Activated T-helper 9 cell treated with anti-CD3 and anti-CD28 coated beads, Interleukin-2, amount 50 U/mL, for 16 hours (primary cell): ENCODE results near the gene TMEM176A.

Source experiments
- DNase-seq: peaks from one replicate; pipeline ENCODE4 v3.0.0-alpha.2; 2020; ENCODE audit warnings: low read depth

TMEM176A gene

GRCh38 chr7:150849204-150849775, 48.7 kb downstream of the TMEM176A start:
- no peak for DNase-seq

DNA sequence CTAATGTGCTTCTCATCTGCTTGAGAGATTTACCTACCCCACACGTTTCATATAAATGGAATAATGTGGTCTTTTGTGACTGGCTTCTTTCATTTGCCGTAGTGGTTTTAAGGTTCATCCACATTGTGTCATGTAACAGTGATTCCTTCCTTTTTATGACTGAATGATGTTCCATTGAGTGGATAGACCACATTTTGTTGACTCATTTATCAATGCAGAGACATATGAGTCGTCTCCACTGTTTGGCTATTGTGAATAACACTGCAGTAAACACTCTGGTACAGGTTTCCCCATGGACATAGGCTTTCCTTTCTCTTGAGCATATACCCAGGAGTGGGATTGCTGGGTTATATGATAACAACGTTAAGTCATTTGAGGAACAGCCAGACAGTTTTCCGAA, 49.7 kb downstream of the TMEM176A start:
- no peak for DNase-seq

DNA sequence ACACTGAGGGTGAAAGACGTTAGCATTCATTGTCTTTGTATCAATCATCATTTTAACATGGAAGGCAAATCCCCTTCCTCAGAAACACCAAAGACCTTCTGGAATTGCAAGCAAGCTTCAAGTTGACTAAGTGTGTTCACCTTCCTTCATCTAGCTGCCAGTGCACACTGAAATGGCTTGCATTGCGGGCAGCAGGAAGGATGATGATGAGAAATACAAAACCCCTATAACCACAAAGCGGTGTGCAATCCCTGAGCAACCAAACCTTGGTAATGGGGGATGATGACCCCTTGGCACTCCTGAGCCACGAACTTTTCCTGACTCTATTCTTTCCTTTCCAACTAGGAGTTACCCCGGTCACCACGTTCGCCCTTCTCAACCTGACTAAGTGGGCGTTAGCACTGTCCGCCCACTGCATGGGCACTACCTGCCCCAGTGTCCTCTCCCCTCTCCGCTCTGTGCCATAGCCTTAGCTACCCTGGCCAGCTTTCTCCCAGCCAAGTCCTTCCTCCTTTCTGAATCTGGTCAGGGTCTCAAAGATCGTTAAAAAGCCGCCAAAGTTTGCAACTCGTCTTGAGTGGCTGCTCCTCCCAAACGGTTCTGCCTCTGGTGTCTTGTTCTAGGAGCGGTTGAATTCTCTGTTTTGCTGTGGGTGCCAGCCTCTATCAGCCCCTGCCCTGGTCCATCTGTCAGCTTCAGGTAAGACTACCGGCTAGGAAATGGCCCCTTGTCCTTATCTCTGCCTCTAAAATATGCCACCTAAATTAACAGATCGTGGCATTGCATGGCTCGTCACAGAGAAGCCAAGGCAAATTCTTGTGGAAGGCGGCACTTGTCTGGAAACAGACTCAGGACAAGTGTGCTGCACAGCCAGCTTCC, 51.2 kb downstream of the TMEM176A start:
- DNase-seq = no peak

- no peak for DNase-seq
These were observed 51.9 kb downstream of the TMEM176A start, which contains the start of gene AOC1 for GRCh38 chr7:150852371-150852905. Gene AOC1 (plus strand): TSS chr7:150852517. CDS start chr7:150856471, 3,954 bp downstream.

DNA sequence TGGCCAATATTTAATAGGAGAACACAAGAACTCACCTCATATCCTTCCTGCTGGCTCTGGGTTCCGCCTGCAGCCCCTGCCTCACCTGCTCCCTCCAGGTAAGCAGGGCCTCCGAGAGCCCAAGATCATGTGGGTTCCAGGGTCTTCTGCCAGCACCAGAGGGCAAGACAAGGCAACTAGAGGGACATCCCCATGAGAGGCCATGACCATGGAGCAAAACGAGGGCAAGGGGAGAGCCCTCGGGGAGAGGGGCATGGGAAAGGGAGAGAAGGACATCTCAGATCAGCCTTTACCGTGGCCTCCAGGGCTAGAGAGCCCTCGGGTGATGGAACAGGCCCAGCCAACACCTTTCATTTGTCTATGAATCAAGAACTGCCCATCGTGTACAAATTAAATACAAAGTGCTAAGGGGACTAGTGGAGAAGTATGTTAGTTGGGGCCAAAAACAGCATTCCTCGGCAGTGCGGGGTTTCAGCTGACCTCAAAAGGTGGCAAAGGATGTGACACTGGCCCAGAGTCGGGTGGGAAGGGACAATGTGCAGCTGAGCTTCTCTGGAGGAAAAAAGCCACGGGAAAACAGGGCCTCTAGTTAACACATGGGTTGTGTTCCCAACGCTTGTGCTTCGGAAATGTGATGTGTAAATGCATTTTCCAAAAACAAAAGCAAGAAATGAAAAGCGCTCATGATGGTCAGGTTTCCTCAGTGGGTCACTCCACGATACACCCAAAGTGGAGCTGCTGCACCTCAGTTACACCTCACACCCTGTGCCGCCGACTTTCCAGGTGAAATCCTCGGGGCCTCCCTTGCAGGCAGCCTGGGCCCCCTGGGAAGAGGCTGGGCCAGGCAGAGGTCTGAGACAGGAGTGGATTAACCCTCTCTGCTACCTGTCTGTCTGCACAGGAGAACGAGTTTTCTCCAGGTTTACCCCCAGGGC, 53.8 kb downstream of the TMEM176A start:
- no peak for DNase-seq
